Fibroblast of peridontal ligament (primary cell): Measurements from ENCODE around the gene SARDH.

Experiments used
- DNase-seq: peaks from one replicate; pipeline ENCODE4 v3.0.0-alpha.2; 2010; ENCODE audit errors: extremely low read depth

SARDH gene

DNA sequence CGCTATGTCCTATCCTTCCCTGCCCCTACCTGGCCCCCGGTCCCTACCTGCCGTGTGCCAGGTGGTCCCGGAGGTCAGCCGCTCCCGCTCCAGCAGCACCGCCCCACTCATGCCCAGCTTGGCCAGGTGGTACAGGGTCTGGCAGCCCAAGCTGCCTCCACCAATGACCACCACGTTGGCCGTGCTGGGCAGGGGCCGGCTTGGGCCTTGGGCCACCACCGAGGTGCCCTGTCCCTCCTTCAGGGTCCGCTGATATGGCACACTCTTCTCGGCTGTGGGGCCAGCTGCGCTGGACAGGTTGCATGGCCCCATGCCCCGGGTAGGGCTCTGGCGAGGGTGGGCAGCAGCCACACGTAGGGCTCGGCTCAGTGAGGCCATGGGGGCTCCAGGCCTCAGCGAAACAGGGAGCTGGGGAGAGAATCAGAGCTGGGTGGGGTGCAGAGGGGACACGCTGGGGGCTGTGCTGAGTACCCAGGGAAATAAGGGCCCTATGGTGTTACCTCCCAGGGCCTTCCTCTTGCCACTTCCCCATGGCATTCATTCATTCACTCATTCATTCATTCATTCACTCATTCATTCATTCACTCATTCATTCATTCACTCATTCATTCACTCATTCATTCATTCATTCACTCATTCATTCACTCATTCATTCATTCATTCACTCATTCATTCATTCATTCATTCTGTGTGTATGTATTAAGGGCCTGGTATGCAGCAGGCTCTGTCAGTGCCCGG, 4.2 kb downstream of the SARDH start:
- DNase-seq = no peak

DNA sequence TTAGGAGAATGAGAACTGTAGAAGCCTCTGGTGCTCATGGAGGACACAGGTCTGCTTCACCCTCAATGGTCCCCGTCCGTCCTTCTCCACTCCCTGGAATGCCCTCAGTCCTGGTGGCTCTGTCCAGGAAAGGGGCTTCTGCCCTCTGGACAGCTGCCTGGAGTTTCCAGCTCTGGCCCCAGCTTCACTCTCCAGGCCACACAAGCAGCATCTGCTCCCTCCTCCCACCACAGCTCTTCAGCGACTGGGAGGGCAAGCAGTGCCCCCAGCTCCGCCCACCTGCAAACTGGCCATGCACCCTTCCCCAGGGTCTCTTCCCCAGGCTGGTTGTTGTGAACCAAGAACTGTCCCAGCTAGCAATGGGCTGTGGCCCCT, 4.7 kb downstream of the SARDH start:
- no peak for DNase-seq

DNA sequence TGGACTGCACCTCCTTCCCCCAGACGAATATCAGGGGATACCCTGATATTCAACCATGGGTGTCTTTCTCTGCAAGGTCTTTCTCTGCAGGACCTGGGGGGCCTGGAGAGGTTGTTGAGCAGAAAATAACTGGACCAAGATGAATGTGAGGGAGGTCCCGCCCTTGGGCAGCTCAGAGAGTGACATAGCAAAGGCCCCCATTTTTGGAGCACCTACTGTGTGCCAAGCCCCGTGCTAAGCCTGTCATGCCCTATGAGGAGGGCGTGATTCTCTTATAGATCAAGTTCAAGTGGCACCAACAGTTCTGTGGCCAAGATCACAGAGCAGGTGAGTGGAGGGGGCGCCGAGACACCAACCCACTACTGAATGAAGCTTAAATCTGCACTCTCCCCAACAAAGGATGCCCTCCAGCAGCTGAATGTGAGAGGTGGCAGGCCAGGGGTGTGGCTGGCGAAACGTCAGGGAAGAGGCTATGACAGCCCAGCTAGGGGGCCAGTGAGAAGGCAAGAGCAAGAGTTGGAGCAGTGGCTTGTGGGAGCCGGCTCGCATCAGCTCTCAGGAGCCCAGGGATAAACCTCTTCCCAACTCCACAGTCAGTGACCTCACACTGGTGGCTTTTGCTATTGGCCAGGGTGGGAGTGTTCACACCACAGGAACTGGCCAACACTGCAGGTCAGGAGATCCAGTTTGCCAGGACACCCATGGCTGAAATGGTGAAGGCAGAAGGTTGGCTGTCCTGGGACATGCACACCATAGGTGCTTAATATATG, 5.3 kb downstream of the SARDH start:
- no peak for DNase-seq

DNA sequence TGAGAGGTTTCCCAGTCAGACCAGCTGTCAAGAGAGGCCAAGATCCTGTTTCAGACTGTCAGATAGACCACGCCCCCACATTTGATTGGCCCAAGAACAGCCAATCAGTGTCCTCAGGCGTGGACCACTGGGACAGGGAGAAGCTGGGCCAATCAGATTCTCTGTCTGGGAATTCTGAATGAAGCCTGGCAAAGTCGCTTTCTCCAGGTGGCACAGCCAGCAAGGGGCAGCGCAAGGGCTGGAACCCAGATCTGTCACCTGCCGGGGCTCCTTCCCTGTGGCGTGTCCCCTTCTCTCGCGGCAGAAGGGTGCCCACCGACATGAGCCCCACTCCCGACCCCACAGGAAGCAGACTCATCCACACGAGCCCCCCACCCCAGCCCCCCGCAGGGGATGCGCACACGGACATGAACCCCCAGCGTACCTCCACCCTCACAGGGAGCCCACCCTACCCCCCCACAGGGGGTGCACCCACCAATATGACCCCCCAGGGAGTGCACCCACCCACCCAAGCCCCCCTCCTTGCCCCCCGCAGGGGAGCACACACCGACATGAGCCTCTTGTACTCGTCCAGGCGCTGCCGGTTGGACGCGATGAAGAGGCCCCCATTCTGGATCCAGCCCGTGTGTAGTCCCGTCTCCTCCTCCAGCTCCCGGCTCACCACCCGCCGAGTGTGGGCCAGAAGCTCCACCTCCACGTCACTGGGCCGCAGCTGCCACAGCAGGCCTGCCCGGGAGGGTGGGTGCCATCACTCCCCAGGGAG, 6.1 kb downstream of the SARDH start:
- DNase-seq = no peak

DNA sequence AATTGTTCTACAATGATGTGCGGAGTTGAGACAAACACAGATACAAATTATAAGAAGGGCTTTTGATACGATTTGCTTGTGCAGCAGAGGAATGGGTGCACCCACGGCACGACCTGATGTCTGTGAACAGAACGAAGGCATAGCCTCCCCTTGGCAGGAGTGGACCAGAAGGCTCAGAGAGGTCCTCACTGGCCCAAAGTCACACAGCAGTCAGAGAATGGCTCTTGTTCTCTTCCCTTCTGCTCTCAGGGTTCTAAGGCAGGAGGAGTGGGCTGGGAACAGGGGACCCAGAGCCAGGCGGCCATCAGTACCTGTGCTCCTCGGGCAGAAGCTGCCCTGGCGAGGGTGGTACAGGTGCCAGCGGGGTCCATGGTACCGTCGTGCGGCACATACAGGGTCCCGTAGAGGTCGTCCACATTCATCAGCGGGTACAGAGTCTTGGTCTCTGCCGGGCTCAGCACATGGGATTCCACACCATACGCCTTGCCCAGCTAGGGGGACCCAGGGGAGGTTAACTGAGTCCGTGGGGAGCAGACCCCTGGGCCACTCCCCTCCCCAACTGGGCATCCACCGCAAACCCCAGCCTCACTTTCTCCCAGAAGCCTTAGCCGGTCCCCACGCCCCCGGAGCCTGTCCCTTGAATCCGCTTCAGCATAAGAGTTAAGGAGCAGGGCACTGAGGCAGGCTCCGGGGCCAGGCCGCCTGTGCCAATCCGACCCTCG, 7.0 kb downstream of the SARDH start:
- DNase-seq = no peak

DNA sequence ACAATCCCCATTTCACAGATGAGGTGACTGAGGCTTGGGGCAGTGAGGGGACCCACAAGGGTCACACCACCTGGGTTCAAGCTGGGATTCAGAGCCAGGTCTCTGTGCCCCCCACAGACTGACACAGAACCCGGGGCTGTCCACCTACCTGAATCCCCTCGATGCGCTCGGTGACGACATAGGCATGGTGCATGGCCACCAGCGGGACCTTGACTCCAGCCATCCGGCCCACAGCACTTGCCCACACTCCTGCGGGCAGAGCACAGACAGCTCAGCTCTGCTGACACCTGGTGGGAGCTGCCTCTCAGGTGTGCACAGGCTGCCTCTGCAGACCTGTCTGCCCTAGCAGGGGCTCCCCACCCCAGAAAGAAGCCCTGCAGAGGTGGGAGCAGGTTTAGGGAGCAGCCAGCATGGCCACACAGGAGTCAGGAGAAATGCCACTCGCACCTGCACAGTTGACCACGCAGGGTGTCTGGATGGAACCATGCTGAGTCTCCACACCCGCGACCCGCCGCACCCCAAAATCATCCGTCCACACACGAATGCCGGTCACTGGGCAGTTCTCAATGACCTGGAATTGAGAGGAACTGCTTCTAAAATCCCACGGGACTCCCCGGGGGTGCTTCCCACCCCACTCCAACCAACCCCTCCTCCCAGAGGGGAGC, 8.4 kb downstream of the SARDH start:
- DNase-seq = no peak

DNA sequence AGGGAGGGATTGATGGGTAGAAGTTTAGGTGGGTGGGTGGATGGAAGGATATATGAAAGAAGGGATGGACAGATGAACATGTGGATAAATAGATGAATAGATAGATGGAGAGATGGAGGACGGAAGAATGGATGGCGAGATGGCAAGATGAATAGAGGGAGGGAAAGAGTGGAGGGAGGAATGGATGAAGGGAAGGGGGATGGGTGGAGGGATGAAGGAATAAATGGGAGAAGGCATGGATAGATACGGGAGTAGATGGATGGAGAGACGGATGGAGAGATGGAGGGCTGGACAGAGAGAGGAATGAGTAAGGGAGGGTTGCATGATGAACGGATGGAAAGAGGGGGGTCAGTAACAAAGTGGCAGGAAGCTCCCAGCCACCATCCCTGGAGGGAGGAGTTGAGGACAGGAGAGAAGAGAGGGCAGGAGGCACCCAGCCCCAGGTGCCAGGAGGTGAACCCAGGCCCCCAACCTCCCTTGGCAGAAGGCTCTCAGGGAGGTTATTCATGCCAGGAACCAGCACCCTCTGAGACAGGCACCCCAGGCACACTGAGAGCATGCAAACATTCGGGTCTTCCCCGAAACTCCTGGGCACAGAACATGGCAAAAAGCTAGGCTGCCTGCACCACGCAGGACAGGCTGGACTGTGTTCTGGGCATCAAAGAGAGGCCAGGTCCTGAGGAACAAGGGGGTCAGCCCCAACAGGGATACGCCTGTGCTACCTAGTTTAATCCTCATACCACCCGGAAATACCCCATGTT, 9.1 kb downstream of the SARDH start:
- no peak for DNase-seq

DNA sequence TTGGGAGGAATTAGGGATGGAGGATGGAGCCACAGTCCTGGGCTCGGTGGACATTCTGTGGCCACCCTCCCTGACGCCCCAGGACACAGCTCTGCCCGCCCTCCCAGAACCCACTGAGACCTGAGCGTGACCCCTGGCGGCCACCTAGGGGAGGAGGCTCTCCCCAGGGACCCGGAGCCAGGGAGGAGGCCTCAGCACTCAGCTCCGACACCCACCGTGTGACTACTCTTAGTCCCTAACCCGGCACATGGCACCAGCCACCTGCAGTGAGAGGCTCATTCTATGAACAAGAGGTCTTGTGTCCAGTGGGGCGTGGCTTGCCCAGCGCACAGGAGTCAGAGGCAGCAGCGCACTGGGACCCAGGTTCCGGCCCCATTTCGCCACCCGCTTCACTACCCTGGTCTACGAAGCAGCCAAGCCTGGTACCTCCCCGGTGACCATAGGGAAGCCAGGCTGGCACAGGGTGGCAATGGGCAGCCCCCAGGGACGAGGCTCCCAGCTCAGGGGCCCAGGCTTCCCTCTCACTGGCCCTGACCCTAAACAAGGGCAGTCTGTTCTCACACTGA, 10.2 kb downstream of the SARDH start:
- DNase-seq = no peak

DNA sequence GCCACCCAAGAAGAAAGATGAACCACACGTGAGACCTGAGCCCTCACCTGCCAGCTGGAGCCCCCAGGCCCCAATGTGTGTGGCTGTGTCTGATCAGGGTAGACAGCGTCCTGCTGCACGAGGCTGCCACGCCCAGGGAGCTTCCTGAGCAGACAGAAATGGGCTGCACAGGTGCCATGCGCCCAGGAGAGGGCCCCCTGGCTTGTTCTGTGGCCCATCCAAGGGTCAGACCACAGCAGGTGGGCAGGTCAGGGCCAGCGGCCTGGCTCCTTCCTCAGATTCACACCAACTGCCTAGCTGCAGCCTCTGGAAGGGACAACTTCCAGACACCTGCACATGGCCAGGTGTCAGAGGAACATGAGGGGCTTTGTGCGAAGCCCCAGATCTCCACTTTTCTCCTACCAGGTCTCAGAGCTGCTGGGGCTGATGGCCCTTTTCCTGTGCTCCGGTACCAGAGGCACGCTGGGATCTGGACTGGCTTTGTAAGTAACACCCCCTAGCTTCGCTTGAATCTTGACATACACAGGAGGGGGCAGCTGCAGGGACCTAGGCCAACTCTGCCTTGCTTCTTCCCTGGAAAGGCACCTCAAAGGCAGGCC, 10.8 kb downstream of the SARDH start:
- DNase-seq = no peak

DNA sequence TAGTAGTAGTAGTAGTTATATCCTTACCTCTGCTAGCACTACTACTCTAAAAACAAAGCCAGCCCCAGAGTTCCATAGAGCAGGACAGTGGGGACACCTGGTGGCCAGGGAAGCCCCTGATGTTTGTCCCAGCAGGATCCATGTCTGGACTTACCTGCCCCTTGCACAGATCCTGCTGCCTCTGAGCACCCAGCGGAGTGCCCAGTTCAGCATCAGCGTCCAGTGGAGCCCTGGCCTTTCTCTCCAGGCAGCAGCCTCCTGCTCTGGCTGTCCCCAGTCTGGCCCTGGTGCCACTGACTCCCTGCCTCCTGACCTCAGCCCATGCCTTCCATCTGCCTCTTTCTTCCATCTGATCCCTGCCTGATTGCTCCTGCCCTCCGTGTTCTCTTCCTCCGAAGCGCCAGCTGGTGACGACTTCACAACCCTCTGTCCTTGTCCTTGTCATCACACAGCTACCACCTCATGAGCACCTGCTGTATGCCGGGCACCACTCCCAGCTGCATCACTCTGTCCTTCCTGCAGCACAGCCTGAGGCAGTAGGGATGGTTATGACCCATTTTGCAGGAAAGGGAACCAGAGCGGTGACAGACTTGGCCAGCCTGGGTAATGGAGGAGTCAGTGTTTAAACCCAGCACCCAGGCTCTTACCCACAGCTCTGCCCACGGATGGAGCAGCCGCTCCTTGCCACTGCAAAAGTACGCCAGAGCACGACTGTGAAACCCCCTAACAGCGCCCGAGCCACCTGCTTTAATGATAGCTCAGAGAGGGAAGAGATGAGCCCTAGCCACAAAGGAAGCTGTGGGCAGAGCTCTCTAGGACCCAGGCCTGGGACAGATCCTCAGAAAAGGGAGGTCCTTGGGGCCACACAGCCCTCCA, 11.5 kb downstream of the SARDH start:
- peak; percentile 39 for DNase-seq

DNA sequence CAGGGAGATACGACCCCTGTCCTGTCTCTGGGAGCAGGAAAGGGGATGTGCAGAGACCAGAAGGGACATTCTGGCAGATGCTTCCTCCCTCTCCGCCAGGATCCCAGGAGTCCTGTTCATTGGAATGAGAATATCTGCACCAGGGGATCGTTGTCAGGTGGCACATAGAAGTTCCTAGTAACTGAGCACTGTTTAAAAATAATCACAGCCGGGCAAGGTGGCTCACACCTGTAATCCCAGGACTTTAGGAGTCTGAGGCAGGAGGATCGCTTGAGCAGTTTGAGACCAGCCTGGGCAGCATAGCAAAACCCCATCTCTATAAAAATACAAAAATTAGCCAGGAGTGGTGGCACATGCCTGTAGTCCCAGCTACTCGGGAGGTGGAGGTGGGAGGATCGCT, 12.3 kb downstream of the SARDH start:
- DNase-seq = no peak

DNA sequence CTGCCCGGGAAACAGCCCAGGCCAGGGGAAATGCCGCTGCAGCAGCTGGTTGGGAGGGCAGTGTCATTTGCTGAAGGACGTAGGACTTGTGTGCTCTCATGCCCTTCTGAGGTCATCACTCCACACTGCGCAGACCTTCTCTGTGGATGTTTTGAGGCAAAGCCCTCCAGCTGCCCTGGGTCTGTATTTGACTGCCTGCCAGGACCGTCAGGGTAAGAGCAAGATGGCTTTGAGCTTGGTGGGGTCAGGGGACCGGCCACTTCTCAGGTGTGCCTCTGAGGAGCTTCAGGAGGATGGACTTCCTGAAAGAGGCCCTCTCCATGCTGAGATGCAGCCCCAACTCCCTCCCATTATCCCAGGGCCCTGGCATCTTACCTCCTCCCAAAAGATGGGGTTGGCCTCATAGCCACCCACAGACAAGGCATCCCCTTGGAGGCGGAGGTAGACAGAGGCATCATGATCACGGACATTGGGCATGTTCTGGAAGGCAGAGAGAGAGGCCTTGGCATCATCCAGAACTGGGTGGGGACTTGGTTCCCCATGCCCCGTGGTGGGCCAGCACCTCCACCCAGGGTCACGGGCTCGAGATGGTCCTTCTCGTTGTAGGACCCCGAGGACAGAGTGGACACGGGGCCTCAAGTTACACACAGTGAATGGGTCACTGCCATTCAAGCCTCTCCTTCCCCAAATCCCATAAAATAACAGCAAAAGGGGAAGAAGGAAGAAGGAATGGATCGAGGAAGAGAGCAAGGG, 19.4 kb downstream of the SARDH start:
- DNase-seq = no peak

DNA sequence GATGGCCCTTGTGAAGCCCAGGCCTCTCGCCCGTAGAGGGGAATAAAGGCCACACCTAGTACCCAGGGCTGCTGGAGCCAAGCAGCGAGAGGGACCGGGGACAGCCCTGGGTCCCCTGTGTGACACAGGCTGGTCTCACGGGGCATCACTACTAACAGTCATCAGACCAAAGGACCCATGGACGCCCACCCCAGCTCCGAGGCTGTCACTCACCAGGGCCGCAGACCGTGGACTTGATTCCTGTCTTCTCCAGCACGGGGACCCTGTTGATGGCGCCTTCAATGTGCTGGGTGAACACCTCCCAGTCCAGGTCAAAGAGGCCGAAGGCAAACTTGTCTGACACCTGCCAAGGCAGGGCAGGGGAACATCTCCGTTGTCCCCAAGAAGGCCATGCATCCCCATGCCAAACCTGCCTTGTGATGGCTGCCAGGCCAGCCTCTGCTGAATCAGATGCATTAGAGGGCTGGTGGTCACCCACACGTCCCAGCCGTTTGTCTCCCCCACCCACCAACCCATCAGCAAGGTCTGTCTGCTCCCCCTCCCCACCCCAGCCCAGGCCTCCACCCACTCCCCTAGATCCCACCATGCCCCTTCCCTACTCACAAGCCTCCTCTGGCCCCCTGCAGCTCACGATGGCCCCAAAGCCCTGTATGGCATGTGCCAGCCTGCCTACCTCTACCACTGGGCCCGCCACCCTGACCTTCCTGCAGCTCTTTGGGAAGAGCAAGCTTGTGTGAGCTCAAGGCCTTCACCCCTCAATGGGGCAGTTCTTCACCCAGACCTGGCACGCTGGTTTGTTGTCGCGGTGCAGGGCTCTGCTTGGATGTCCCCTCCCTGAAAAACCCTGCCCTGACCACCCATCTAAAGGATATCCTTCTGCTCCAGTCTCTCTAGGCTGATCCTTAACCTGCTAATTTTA, 20.8 kb downstream of the SARDH start:
- DNase-seq = no peak

DNA sequence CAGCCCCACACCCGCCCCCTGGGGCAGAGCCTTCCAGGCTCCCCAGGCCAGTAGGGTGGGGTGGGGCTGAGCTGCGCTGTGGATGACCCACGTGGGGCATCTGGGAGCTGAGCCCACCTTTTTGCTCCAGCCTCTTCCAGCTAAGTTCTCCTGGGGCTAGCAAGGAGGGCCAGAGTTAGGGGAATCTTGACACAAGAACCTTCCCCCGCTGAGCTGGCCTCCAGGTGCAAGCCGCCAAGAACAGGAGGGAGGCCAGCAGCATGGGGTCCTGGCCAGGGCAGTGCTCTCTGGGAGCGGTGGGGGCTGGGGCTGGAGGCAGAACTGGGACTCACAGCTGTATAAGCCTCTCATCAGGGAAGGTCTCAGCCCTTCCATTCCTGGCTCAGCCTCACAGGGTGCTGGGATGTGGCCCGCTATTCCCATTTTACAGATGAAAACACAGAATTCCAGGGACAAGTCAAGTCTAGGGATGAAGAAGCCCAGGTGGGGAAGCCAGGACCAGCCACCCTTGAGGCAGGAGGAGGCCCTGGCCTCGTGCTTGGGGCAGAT, 21.5 kb downstream of the SARDH start:
- DNase-seq = no peak

DNA sequence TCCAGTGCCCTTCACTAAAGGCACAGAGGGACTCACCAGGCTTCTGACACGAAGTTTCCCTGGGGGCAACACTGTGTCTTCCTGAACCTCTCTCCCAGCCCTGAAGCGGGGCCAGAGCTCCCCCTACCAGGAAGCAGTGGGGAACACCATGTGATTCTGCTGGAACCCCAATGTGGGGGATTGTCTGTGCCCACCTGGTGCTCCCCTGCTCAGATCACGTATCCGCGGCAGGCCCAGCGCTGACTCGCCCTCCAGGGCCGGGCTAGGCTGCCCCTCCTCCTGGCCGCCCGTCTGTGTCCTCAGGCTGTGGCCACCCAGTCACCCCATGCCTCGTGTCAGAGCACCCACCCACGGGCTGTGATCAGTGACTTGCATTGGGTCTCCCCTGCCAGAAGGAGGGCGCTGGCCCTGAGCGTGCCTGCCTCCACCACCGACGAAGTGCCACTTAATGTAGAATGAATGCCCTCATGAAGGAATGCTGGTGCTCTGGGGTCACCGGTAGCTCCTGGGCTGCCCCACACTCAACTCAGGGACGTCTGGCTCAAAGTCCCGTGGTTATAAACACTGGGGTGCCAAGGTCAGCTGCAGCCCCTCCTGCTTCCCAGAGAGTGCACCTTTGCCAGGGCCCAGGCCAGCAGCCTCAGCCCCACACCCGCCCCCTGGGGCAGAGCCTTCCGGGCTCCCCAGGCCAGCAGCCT, 22.1 kb downstream of the SARDH start:
- DNase-seq = no peak

DNA sequence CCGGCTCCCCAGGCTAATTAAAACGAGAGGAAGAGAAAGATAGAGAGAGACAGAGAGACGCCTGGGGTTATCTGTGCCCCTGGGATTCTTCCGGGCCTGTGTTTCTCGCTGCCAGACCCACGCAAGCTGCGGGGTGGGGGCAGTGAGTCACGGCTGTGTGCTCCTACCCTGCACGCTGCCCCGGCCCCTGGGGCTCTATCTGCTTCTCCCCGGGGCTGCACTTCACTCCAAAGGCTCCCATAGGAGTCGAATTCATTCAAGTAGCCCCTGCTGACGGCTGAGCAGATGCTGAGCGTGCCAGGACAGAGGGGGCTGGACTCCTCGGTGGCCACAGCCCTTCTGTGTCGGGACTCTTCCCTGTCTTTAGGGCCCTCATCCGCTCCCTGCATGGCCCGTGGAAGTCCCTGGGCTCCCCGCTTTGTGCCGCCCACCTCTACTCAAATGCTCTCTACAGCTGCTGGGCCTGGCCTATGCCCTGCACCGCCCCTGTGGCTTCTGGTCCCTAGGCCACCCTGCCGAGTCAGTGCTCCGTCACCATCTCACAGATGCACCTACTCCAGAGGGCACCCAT, 22.8 kb downstream of the SARDH start:
- DNase-seq = peak; percentile 12
